Stimulated activated CD8-positive, alpha-beta memory T cell treated with anti-CD3 and anti-CD28 coated beads, Interleukin-12 subunit alpha, Interleukin-12 subunit beta, amount 100 ng/mL, for 24 hours (primary cell): Measurements from ENCODE around the gene AKR1D1.
"Not testable (repeated sequence)": the region's sequence is repeated elsewhere in the genome, so short reads cannot be mapped to it uniquely, and the experiment has no call there.

Experiments
- DNase-seq: peaks from one replicate; pipeline ENCODE4 v3.0.0-alpha.2; 2020; ENCODE audit errors: extremely low read depth

Gene AKR1D1

GRCh38 chr7:138076196-138076595, at the start of gene AKR1D1:
TSS of gene AKR1D1 (plus strand) at chr7:138076459. CDS start at chr7:138076519, 60 bp downstream.
- no peak for DNase-seq

GRCh38 chr7:138027100-138027499, 49.2 kb upstream of the AKR1D1 start:
- DNase-seq = no peak

- DNase-seq = no peak
Observed at GRCh38 chr7:138029126-138029525, 47.1 kb upstream of the AKR1D1 start.

- no peak for DNase-seq
Observed at GRCh38 chr7:138029941-138030340, 46.3 kb upstream of the AKR1D1 start.

GRCh38 chr7:138030679-138031351, 45.4 kb upstream of the AKR1D1 start:
- no peak for DNase-seq

- DNase-seq = no peak
Observed at GRCh38 chr7:138032186-138032585, 44.1 kb upstream of the AKR1D1 start.

- DNase-seq = no peak
Observed at GRCh38 chr7:138032770-138033169, 43.5 kb upstream of the AKR1D1 start.

GRCh38 chr7:138033241-138033640, 43.0 kb upstream of the AKR1D1 start:
- DNase-seq = no peak

GRCh38 chr7:138036135-138036534, 40.1 kb upstream of the AKR1D1 start:
- DNase-seq = no peak

- not testable (repeated sequence) for DNase-seq
Observed at GRCh38 chr7:138040063-138040462, 36.2 kb upstream of the AKR1D1 start.

- DNase-seq = no peak
Observed at GRCh38 chr7:138044897-138045296, 31.4 kb upstream of the AKR1D1 start.

- DNase-seq = no peak
Observed at GRCh38 chr7:138047907-138048306, 28.4 kb upstream of the AKR1D1 start.

- DNase-seq = no peak
Observed at GRCh38 chr7:138049505-138050116, 26.6 kb upstream of the AKR1D1 start.

GRCh38 chr7:138051712-138052247, 24.5 kb upstream of the AKR1D1 start:
- DNase-seq = not testable (repeated sequence)

GRCh38 chr7:138052696-138053095, 23.6 kb upstream of the AKR1D1 start:
- no peak for DNase-seq

- DNase-seq = not testable (repeated sequence)
Observed at GRCh38 chr7:138055698-138056097, 20.6 kb upstream of the AKR1D1 start.

GRCh38 chr7:138063400-138063799, 12.9 kb upstream of the AKR1D1 start:
- DNase-seq = no peak

GRCh38 chr7:138064856-138065357, 11.4 kb upstream of the AKR1D1 start:
- no peak for DNase-seq

- no peak for DNase-seq
Observed at GRCh38 chr7:138065827-138066226, 10.4 kb upstream of the AKR1D1 start.

- no peak for DNase-seq
Observed at GRCh38 chr7:138066954-138067394, 9.3 kb upstream of the AKR1D1 start.

- DNase-seq = no peak
Observed at GRCh38 chr7:138067774-138068173, 8.5 kb upstream of the AKR1D1 start.

GRCh38 chr7:138070908-138071307, 5.4 kb upstream of the AKR1D1 start:
- no peak for DNase-seq

GRCh38 chr7:138072726-138073125, 3.5 kb upstream of the AKR1D1 start:
- no peak for DNase-seq
